Right lobe of liver (tissue), 6 donors: ENCODE results near the gene TRIM71. TPM values are rescaled to one million over a fixed set of nuclear protein-coding genes. Genes with fewer than 3 reads are reported as not detected.

Experiments used
- ATAC-seq, 4 donors: fragments of 200-7000 bp; cut with Tn5 transposase; one replicate each; pipeline ENCODE4 v1.9.1; 2020; ENCODE audit warnings: mild to moderate bottlenecking in 4 of 4, moderate library complexity in 4 of 4
- DNase-seq, 3 donors: peaks; one replicate each; pipeline ENCODE4 v3.0.0-alpha.2; 2020
- H3K27ac ChIP-seq, 3 donors: fragments of 200-600 bp; one replicate each; pipeline ENCODE4 v1.8.0; 2022
- H3K27me3 ChIP-seq, 2 donors: fragments of 200-600 bp; one replicate each; pipeline ENCODE4 v1.8.0; 2022
- H3K36me3 ChIP-seq, 4 donors: fragments of 200-600 bp; sonication (generic) in 1 of 4; one replicate each; pipeline versions ENCODE4 v1.5.1 to v1.8.0; 2017 to 2022; ENCODE audit warnings: control low read depth in 1 of 4
- H3K4me1 ChIP-seq, 4 donors: fragments of 200-600 bp; sonication (generic) in 1 of 4; one replicate each; pipeline versions ENCODE4 v1.5.1 to v1.8.0; 2017 to 2022; ENCODE audit warnings: control low read depth in 1 of 4
- H3K4me3 ChIP-seq, 3 donors: fragments of 200-600 bp; one replicate each; pipeline ENCODE4 v1.8.0; 2022
- H3K9me3 ChIP-seq, 4 donors: fragments of 200-600 bp; sonication (generic) in 1 of 4; one replicate each; pipeline versions ENCODE4 v1.5.1 to v1.8.0; 2017 to 2022; ENCODE audit warnings: control low read depth in 1 of 4
- POLR2A ChIP-seq: fragments of 450-650 bp; IDR thresholded peaks from one replicate; pipeline ENCODE4 v1.6.1; 2017; ENCODE audit warnings: antibody characterized with exemption, mild to moderate bottlenecking
- WGBS: methylation state at CpG from one replicate; pipeline ENCODE4 v1.1.6; 2018; ENCODE audit warnings: low coverage, low lambda C conversion rate; ENCODE audit not compliant: insufficient coverage; ENCODE audit errors: missing lambda C conversion rate; 5-methylcytosine and 5-hydroxymethylcytosine counted together
- intact Hi-C, 2 donors: fragments of 100-400 bp; cut with DNase I; formaldehyde crosslinking; loops; one replicate each; pipeline versions ENCODE4 v1.11.2 to v1.14.1; 2022
- total RNA-seq, 6 experiments: library from RNA; depleted of rRNA in 2 of 6; stranded (reverse); fragments of >200 nt in 2 of 6; fragmentation: NEBNext Ultra II Directional in 3 of 6; extraction: Animal tissue kit (Norgen Biotek cat#: 25700) in 3 of 6; gene quantifications; one replicate each; pipeline versions ENCODE4 v1.1.0 to v1.2.4, GENCODE V29; 2016 to 2023
- TF ChIP-seq, protein P1 (sequence below), 4 donors: fragments of 200-600 bp in 3 of 4; fragments of 450-650 bp in 1 of 4; IDR thresholded peaks; one replicate each; pipeline versions ENCODE4 v1.5.1 to v1.8.0; 2016 to 2022; ENCODE audit warnings: antibody characterized with exemption in 4 of 4, mild to moderate bottlenecking in 2 of 4
- donor health status: DM: no; HTN: yes; CAD: no.
- donor health status: DM: no; HTN: no; CAD: no.
- donor health status: DM: no; HTN: no; CAD: no.
- donor health status: DM: no; HTN: yes; CAD: no.
- donor health status: DM: no; HTN: yes; CAD: no.

The TRIM71 gene
- total RNA-seq, 6 experiments from 2014 or later, result not detected

DNA sequence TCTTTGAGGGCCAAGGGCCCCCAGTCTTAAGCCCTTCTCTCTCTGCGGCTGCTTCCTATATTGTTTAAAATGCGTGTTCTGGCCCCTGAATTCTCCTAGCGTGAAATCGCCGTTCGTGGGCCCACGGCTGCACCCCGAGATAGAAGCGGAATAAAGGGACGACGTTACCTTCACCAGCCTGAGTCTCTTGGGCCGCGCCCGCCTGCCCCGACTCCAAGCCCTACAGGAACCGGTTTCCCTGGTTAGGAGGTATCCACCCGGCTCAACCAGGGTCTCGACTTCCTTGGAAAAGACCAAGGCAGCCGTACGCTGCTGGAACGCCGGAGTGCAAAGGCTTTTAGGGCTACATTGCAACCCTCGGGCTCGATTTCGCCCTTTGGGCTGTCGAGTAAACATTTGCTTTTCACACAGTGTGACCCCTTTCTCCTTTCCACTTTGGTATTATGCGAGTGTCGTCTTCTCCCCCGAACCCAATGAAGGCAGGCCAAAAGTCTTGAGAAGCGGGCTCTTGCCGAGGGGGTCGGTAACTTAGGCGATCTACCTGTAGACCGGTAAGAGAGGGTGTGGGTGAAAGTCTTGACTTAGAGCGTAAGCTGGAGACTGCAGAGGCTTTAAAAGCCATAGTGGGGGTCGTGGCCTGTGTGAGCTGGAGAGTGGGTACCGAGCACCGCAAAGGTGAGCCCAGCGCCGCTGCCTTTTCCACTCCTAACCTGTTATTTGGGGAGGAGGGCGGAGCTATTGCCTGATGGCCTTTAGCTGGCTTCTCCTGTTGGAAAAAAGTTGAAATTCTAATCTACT, 2.0 kb downstream of the TRIM71 start:
- Histone ChIP-seq H3K4me1 (peaks cover 0 to 19% (median 0%) of the 10 kb centered on the region in 4 donors), H3K27me3 (peaks cover 6 to 48% of the 10 kb centered on the region in 2 donors), H3K9me3 (no peaks in the 10 kb centered on the region), H3K4me3 (no peak overlapping the region), H3K36me3 (no peaks in the 10 kb centered on the region), H3K27ac (no peak overlapping the region)
- no peak for TF ChIP-seq POLR2A
- TF ChIP-seq, protein P1, sequence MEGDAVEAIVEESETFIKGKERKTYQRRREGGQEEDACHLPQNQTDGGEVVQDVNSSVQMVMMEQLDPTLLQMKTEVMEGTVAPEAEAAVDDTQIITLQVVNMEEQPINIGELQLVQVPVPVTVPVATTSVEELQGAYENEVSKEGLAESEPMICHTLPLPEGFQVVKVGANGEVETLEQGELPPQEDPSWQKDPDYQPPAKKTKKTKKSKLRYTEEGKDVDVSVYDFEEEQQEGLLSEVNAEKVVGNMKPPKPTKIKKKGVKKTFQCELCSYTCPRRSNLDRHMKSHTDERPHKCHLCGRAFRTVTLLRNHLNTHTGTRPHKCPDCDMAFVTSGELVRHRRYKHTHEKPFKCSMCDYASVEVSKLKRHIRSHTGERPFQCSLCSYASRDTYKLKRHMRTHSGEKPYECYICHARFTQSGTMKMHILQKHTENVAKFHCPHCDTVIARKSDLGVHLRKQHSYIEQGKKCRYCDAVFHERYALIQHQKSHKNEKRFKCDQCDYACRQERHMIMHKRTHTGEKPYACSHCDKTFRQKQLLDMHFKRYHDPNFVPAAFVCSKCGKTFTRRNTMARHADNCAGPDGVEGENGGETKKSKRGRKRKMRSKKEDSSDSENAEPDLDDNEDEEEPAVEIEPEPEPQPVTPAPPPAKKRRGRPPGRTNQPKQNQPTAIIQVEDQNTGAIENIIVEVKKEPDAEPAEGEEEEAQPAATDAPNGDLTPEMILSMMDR (IDR thresholded peaks at IDR 0.05), result no peak
- no peak for ATAC-seq
- no peak for DNase-seq
- intact Hi-C loops, result no loop called here
- WGBS, result 18% methylated on average over 19 of the region's 41 CpGs

DNA sequence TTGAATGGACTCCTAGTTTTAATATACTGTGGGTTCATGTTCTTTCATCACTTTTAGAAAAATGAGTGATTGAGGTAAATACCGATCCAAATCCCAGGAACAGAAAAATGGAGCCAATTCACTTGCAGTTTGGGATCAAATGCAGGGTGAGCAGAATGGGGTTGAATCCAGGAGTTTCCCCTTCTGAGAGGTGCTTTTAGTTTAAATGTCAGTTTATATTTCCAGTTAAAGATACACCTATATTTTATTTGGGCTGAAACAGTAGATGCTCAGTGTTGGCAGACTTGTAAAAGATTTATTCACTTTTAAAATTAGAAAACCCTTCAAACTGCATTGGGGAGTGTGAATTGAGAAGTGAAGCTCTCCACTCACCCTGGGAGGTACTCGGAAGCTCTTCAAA, 2.6 kb downstream of the TRIM71 start:
- Histone ChIP-seq H3K4me1 (peaks cover 0 to 19% (median 0%) of the 10 kb centered on the region in 4 donors), H3K36me3 (no peaks in the 10 kb centered on the region), H3K4me3 (no peak overlapping the region), H3K27me3 (peaks cover 6 to 48% of the 10 kb centered on the region in 2 donors), H3K27ac (no peak overlapping the region), H3K9me3 (no peaks in the 10 kb centered on the region)
- intact Hi-C loops, result no loop called here
- 42% methylated on average over 2 of the region's 2 CpGs for WGBS
- ATAC-seq, result no peak
- no peak for TF ChIP-seq POLR2A
- TF ChIP-seq, protein P1 (IDR thresholded peaks at IDR 0.05), result no peak
- DNase-seq, result no peak

DNA sequence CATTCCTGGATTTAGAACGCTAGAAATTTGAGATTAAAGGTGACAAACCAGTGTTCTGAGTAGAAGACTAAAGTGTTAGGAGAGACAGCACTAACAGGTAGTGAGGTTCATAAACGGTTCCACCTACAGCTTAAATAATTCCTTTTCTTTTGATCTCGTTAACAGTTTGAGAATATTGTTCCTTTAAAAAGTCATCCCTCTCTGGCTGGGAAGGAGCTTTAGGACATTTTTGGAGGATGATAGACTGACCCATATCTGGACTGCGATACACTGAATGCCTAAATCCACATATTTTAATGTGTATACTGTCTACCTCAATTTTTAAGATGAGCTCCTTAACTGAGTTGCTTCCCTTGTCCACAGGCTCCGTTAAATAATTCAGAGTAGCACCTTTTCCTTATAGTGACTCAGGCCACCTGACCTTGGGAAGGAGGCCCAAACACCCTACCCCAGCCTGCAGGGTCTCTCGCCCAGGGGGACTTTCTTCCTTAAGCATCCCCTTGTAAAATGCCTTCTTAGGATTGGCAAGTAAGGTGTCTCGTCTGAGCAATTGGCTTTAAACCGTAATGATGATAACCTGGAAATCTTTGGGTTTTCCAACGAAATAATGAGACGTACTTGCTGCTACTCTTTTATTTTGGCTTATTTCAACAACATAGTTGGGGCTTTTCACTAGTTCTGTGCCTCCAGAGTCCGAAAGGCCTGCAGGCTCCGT, 3.3 kb downstream of the TRIM71 start:
- 45% methylated on average over 12 of the region's 12 CpGs for WGBS
- H3K36me3 ChIP-seq, result no peaks in the 10 kb centered on the region
- H3K4me1 ChIP-seq, result peaks cover 0 to 19% (median 0%) of the 10 kb centered on the region in 4 donors
- TF ChIP-seq, protein P1 (IDR thresholded peaks at IDR 0.05), result no peak
- TF ChIP-seq POLR2A, result no peak
- intact Hi-C loops, result no loop called here
- H3K9me3 ChIP-seq, result no peaks in the 10 kb centered on the region
- ATAC-seq (no peak), DNase-seq (no peak)
- peaks cover 6 to 48% of the 10 kb centered on the region in 2 donors for H3K27me3 ChIP-seq
- no peak overlapping the region for H3K4me3 ChIP-seq
- H3K27ac ChIP-seq, result no peak overlapping the region

DNA sequence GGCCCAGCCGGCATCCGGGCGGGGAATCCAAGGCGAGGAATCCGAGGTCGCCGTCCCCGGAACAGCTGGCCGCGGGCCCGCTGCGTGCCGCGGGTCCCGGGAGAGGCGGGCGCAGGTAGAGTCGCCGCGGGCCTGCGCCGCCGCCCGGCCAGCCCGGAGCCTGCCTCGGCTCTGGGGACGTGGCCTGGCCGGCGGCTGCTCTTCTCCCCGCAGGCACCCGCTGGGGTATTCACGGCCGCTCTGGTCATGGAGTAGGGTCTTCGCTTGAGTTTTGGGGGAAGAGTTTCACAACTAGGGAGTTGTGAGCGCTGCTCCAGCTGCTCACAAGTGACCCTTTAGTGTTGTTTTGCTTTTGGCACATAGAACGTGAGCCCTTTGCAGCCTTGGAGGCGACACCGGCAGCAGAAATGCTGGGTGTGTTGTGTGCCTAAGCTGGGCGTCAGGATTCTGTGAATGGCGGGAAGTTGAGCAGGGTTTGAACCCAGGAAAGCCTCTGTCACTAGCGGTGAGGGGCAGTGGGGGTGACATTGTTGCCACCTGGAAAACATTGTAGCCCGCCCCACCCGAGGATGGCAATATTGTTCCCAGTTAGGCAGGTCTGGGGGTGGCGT, 4.0 kb downstream of the TRIM71 start:
- Histone ChIP-seq H3K4me1 (peaks cover 0 to 16% (median 0%) of the 10 kb centered on the region in 4 donors), H3K27ac (no peak overlapping the region), H3K4me3 (no peak overlapping the region), H3K9me3 (no peaks in the 10 kb centered on the region), H3K36me3 (no peaks in the 10 kb centered on the region), H3K27me3 (peaks cover 6 to 48% of the 10 kb centered on the region in 2 donors)
- TF ChIP-seq POLR2A, result no peak
- TF ChIP-seq, protein P1 (IDR thresholded peaks at IDR 0.05), result no peak
- peak; percentile 38 to 69 (median 51) for ATAC-seq
- intact Hi-C loops, result no loop called here
- peak in 1 of 3 donors; percentile 28 for DNase-seq
- 37% methylated on average over 11 of the region's 44 CpGs for WGBS
